Naive B cell (primary cell): ENCODE measurements around the gene TGFBR3. TPM values are rescaled to one million over a fixed set of nuclear protein-coding genes. Genes with fewer than 3 reads are reported as not detected.
"Not testable (repeated sequence)": the region's sequence is repeated elsewhere in the genome, so short reads cannot be mapped to it uniquely, and the experiment has no call there.

Experiments used
- ATAC-seq, 2 donors: fragments of 150-1000 bp; cut with Tn5 transposase; 2 replicates each; pipeline ENCODE4 v1.10.0; 2021; ENCODE audit warnings: low read depth in 2 of 2, mild to moderate bottlenecking in 2 of 2, moderate library complexity in 2 of 2
- DNase-seq: peaks from one replicate; pipeline ENCODE4 v3.0.0; 2022
- H3K27ac Mint-ChIP-seq, 6 donors: one replicate each; pipeline ENCODE4 v1.8.0; 2020 to 2022; ENCODE audit warnings: mild to moderate bottlenecking in 6 of 6, mixed read lengths in 6 of 6, moderate library complexity in 5 of 6, inconsistent platforms in 2 of 6
- H3K27me3 Mint-ChIP-seq, 3 donors: one replicate each; pipeline ENCODE4 v1.8.0; 2021 to 2022; ENCODE audit warnings: mixed read lengths in 3 of 3, mild to moderate bottlenecking in 1 of 3
- H3K36me3 Mint-ChIP-seq, 2 donors: one replicate each; pipeline ENCODE4 v1.8.0; 2020 to 2022; ENCODE audit warnings: mixed read lengths in 2 of 2, inconsistent platforms in 1 of 2, mild to moderate bottlenecking in 1 of 2
- H3K4me1 Mint-ChIP-seq, 3 donors: one replicate each; pipeline ENCODE4 v1.8.0; 2020 to 2022; ENCODE audit warnings: mixed read lengths in 3 of 3, inconsistent platforms in 1 of 3, mild to moderate bottlenecking in 1 of 3, moderate library complexity in 1 of 3
- H3K4me3 Mint-ChIP-seq, 8 donors: one replicate each; pipeline ENCODE4 v1.8.0; 2020 to 2022; ENCODE audit warnings: mild to moderate bottlenecking in 8 of 8, mixed read lengths in 8 of 8, moderate library complexity in 8 of 8, inconsistent platforms in 2 of 8
- H3K9me3 Mint-ChIP-seq, 7 donors: one replicate each; pipeline ENCODE4 v1.8.0; 2020 to 2022; ENCODE audit warnings: mixed read lengths in 7 of 7, mild to moderate bottlenecking in 5 of 7, inconsistent platforms in 2 of 7, moderate library complexity in 1 of 7
- polyA plus RNA-seq, 6 donors: library from polyadenylated mRNA; unstranded; fragments of 300-500 nt; fragmentation: Illumina TruSeq; gene quantifications; one replicate each; pipeline ENCODE4 v1.2.3, GENCODE V29; 2021; ENCODE audit warnings: low read depth in 6 of 6

TGFBR3 gene
- polyA plus RNA-seq, 6 donors from 2014 or later, result 0.04 to 0.43 (median 0.31) TPM

GRCh38 chr1:91836331-91837040 is 49.5 kb downstream of the TGFBR3 start:
- Mint-ChIP-seq H3K27ac (no peak overlapping the region), H3K27me3 (peaks cover 7 to 9% (median 7%) of the 10 kb centered on the region in 3 donors), H3K4me1 (no peaks in the 10 kb centered on the region), H3K36me3 (no peaks in the 10 kb centered on the region), H3K4me3 (no peak overlapping the region), H3K9me3 (no peaks in the 10 kb centered on the region)
- no peak for ATAC-seq
- no peak for DNase-seq

DNA sequence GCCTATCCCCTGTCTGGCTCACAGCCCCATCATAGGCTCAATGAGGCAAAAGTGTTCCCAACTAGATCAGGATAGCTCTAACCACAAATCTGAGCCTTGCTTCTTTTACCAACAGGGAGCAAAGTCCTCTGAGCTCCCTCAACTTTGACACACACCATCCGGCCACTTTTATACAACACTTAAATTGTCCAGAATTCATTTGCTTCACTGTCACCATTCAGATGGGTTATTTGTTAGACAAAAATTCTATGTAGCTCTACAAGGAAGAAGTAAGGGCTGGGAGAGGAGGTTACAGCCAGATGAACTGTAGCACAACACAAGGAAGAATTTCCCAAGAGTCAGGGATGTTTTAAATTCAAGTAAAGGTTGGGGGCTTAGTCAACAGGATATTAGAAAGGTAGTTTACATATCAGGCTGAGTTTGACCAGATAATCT is 50.8 kb downstream of the TGFBR3 start:
- Mint-ChIP-seq H3K9me3 (no peaks in the 10 kb centered on the region), H3K27ac (no peak overlapping the region), H3K36me3 (no peaks in the 10 kb centered on the region), H3K4me3 (no peak overlapping the region), H3K4me1 (no peaks in the 10 kb centered on the region), H3K27me3 (peaks cover 7 to 10% (median 9%) of the 10 kb centered on the region in 3 donors)
- DNase-seq, result no peak
- ATAC-seq, result no peak

DNA sequence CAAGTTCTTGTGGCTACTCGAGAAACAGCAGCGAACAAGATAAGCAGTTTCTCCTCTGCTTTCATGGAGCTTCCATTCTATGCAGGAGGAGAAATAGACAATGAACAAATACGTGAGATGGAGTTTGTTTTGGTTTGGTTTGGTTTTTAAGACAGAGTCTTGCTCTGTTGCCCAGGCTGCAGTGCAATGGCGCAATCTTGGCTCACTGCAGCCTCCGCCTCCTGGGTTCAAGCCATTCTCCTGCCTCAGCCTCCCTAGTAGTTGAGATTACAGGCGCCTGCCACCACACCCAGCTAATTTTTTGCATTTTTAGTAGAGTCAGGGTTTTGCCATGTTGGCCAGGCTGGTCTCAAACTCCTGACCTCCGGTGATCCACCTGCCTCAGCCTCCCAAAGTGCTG is 51.4 kb downstream of the TGFBR3 start:
- peak overlapping the region in 1 of 6 donors; percentile 70 for H3K27ac Mint-ChIP-seq
- not testable (repeated sequence) for ATAC-seq, H3K9me3 Mint-ChIP-seq, DNase-seq, H3K4me3 Mint-ChIP-seq, H3K27me3 Mint-ChIP-seq, H3K4me1 Mint-ChIP-seq, H3K36me3 Mint-ChIP-seq

DNA sequence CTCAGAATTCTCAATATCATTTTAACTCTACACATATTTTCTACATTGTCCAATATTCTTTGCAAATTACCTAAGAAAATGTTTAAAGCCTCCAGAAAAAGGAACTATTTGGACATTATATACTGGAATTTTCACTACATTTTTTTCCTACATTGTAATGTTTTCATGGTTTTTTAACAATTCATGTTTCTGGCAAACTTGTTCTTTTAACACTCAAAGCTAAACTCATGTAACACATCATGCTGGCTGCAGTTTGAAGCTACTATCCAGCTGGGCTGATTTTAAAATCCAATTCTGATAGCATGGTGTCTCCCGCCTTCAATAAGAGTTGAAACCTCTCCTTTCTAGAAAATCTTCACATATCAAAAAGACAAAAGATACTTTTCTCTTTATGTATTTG is 52.0 kb downstream of the TGFBR3 start:
- no peaks in the 10 kb centered on the region for H3K4me1 Mint-ChIP-seq

DNA sequence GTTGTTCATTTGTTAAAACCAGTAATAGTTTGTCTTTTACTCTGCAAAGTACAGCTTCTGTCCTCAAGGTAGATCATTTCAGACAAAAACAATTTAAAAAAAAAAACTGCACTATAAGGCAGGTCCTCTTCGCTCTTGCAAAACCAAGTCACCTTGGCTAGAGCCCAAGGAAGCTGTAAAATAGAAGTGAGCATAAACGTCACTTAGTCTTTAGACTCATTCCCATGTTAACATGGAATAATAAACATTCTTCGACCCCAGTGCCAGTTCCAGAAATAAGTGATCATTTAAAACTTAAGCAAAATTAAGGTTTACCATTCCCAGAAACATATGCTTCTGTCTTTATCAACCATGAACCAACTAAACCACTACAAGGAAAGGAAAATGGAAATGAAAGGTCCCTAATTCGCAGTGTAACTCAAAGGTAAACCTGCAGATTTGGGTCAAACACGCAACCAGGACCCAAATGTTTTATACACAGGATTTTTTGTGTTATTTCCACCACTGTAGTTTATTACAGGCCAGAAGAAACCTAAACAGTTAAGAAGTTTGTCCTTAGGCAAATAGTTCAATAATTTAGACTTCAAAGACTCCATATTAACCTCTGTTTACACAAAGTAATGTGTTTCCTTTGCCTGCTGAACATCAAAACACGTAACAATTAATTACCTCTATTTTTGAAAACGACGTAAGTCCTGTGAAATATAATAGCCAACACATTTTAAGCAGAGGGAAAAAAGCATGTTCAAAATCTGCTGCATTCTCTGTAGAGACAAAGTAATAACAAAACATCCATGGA is 54.6 kb downstream of the TGFBR3 start:
- Mint-ChIP-seq H3K27ac (no peak overlapping the region), H3K36me3 (no peaks in the 10 kb centered on the region), H3K4me1 (no peaks in the 10 kb centered on the region)

More for the DNA sequence above, 52.0 kb downstream of the TGFBR3 start:
- ATAC-seq (no peak), DNase-seq (no peak)
- H3K4me3 Mint-ChIP-seq, result no peak overlapping the region
- H3K9me3 Mint-ChIP-seq, result no peaks in the 10 kb centered on the region
- H3K27me3 Mint-ChIP-seq, result peaks cover 3 to 7% (median 3%) of the 10 kb centered on the region in 3 donors
- H3K36me3 Mint-ChIP-seq, result no peaks in the 10 kb centered on the region
- H3K27ac Mint-ChIP-seq, result no peak overlapping the region

GRCh38 chr1:91830242-91831131 is 55.5 kb downstream of the TGFBR3 start:
- ATAC-seq, result no peak
- H3K36me3 Mint-ChIP-seq, result no peaks in the 10 kb centered on the region
- no peaks in the 10 kb centered on the region for H3K9me3 Mint-ChIP-seq
- no peak overlapping the region for H3K4me3 Mint-ChIP-seq
- no peaks in the 10 kb centered on the region for H3K4me1 Mint-ChIP-seq
- H3K27ac Mint-ChIP-seq, result no peak overlapping the region
- H3K27me3 Mint-ChIP-seq, result peaks cover 0 to 3% (median 0%) of the 10 kb centered on the region in 3 donors
- no peak for DNase-seq

More for the DNA sequence above, 54.6 kb downstream of the TGFBR3 start:
- peaks cover 0 to 3% (median 0%) of the 10 kb centered on the region in 3 donors for H3K27me3 Mint-ChIP-seq
- DNase-seq (no peak), ATAC-seq (no peak)
- H3K4me3 Mint-ChIP-seq, result no peak overlapping the region
- H3K9me3 Mint-ChIP-seq, result no peaks in the 10 kb centered on the region

DNA sequence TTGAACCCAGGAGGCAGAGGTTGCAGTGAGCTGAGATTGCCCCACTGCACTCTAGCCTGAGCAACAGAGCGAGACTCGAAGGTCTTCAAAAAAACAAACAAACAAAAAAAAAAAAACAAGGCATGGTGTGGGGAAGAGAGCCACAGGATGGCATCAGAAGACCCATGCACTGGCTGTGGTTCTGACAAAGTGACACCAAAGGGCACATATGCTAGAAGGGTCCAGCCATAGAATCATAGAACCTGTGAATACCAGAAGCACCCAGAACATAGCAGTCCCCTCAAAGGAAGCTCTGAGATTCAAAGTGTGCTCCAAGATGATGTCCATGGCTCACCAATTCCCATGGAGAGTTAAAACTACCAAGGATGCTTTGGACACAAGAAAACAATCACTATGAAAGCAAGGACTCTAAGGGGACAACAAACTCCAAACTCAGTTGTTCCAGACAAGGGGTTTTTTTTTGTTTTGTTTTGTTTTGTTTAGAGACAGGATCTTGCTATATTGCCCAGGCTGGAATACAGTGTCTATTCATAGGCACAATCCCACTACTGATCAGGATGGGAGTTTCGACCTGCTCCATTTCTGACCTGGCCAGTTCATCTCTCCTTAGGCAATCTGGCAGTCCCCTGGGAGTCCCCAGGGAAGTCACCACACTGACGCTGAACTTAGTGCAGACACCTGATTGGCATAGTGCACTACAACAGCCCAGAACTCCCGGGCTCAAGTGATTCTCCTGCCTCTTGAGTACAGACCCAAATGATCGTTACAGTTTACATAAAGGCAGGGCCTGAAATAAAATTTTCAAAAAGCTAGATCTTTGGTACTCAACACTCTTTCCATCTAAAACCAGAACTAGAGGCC is 56.4 kb downstream of the TGFBR3 start:
- peaks cover 0 to 3% (median 0%) of the 10 kb centered on the region in 3 donors for H3K27me3 Mint-ChIP-seq
- H3K36me3 Mint-ChIP-seq, result no peaks in the 10 kb centered on the region
- no peaks in the 10 kb centered on the region for H3K4me1 Mint-ChIP-seq
- DNase-seq (no peak), ATAC-seq (no peak)
- H3K9me3 Mint-ChIP-seq, result no peaks in the 10 kb centered on the region
- no peak overlapping the region for H3K4me3 Mint-ChIP-seq
- H3K27ac Mint-ChIP-seq, result no peak overlapping the region

- DNase-seq, result no peak
- Mint-ChIP-seq H3K27ac (no peak overlapping the region), H3K27me3 (peaks cover 0 to 3% (median 0%) of the 10 kb centered on the region in 3 donors), H3K36me3 (no peaks in the 10 kb centered on the region), H3K4me1 (no peaks in the 10 kb centered on the region), H3K4me3 (no peak overlapping the region), H3K9me3 (no peaks in the 10 kb centered on the region)
- no peak for ATAC-seq
These were observed 57.2 kb downstream of the TGFBR3 start for GRCh38 chr1:91828583-91829281.

DNA sequence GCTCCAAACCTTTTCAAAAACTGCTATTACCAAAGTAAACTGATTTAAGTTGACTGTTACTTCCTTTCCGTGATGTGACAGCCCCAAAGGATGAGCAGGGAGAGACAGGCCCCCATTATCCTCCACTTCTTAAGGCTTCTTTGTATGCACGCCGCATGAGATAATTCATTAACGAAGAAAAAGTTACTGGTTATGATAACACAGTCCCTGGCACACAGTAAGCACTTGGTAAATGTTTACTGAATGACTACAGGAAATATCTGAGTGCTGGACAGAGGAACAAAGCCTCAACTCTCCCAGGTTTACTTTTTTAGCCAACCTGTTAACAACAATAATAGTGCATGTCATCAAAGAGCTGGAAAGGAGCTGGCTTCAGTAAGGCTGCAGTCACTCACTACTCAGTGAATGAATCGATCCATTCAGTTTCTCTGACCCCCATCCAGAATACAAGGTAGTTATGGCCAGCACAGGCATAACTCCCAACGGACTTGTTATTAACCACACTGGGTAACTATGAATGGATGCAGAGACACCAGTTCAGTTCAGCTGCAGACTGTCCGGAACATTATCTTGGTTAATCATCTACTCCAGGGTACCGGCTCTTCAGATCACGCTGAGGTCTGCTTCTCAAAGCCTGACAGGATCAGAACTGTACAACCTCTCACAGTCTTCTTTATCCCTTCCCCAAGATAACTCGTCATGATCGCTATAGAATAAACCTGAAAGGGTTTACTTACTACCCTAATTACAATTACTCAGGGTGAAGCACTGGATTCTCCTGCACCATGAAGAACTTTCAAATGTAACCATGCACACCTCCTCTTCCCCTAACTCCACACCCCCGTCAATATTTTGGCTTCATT is 58.3 kb downstream of the TGFBR3 start:
- no peaks in the 10 kb centered on the region for H3K4me1 Mint-ChIP-seq
- no peak overlapping the region for H3K27ac Mint-ChIP-seq
- H3K9me3 Mint-ChIP-seq, result no peaks in the 10 kb centered on the region
- peaks cover 0 to 3% (median 0%) of the 10 kb centered on the region in 3 donors for H3K27me3 Mint-ChIP-seq
- no peaks in the 10 kb centered on the region for H3K36me3 Mint-ChIP-seq
- DNase-seq (no peak), ATAC-seq (no peak)
- H3K4me3 Mint-ChIP-seq, result no peak overlapping the region

GRCh38 chr1:91827087-91827458 is 58.9 kb downstream of the TGFBR3 start:
- no peak overlapping the region for H3K27ac Mint-ChIP-seq
- no peaks in the 10 kb centered on the region for H3K4me1 Mint-ChIP-seq
- ATAC-seq (no peak), DNase-seq (no peak)
- no peaks in the 10 kb centered on the region for H3K36me3 Mint-ChIP-seq
- no peak overlapping the region for H3K4me3 Mint-ChIP-seq
- H3K9me3 Mint-ChIP-seq, result no peaks in the 10 kb centered on the region
- peaks cover 0 to 3% (median 0%) of the 10 kb centered on the region in 3 donors for H3K27me3 Mint-ChIP-seq

GRCh38 chr1:91826649-91827048 is 59.3 kb downstream of the TGFBR3 start:
- Mint-ChIP-seq H3K4me1 (no peaks in the 10 kb centered on the region), H3K4me3 (no peak overlapping the region), H3K9me3 (no peaks in the 10 kb centered on the region), H3K36me3 (no peaks in the 10 kb centered on the region), H3K27ac (no peak overlapping the region), H3K27me3 (peaks cover 0 to 3% (median 0%) of the 10 kb centered on the region in 3 donors)
- DNase-seq, result no peak
- no peak for ATAC-seq
